Measurements from ENCODE around the gene KRTAP10-12. TPM values are rescaled to one million over a fixed set of nuclear protein-coding genes. Genes with fewer than 3 reads are reported as not detected.
A peak's percentile ranks its signal among the peaks of the same experiment; 100 is the strongest.

Gene KRTAP10-12
- total and polyA plus RNA-seq, 2 experiments from 2014 or later = not detected

DNA sequence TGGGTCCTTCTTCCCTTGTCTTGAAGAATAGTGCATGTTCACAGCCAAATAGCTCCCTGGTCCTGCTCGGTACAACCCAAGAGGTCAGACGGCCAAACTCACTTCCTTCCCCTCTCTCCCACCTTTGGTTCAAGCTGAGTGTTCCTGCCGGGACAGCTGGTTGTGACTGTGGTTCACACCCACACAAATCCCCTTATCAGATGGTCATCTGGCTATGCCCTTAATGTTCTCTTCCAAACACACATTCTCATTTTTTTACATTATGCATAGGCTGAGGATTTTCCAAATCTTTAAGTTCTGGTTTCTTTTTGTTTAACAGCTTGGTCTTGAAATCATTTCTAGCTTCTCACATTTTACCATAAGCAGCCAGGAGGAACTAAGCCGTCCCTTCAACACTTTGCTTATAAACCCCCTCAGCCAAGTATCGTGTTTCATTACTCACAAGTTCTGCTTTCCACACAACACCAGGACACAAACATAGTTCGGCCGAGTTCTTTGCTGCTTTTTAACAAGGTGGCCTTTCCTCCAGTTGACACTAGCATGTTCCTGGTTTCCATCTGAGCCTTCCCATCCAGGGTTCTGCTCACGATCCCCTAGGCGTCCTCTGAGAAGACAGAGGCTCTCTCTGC lies 34.1 kb downstream of the KRTAP10-12 start:
- H3K4me3 ChIP-seq = no peak overlapping the region
- no peaks in the 10 kb centered on the region for H3K36me3 ChIP-seq (ENCODE audit: low read depth)
- H4K20me1 ChIP-seq (ENCODE audit: insufficient read depth) = no peaks in the 10 kb centered on the region
- no peak overlapping the region for H3K27ac ChIP-seq
- H3K79me2 ChIP-seq (ENCODE audit: insufficient read depth) = no peaks in the 10 kb centered on the region
- no peaks in the 10 kb centered on the region for H3K4me1 ChIP-seq (ENCODE audit: insufficient read depth)
- in situ Hi-C loops (cut with MboI) = no loop called here
- H2AFZ ChIP-seq = no peak overlapping the region
- no peaks in the 10 kb centered on the region for H3F3A ChIP-seq (ENCODE audit: insufficient read depth)
- TF ChIP-seq EZH2 (IDR thresholded peaks at IDR 0.05; ENCODE audit: insufficient read depth, poor library complexity, severe bottlenecking) (no peak), EZH2phosphoT487 (IDR thresholded peaks at IDR 0.05; ENCODE audit: insufficient read depth, low read depth) (no peak)
- H3K9me2 ChIP-seq (ENCODE audit: insufficient read depth) = no peaks in the 10 kb centered on the region
- no peak overlapping the region for H3K9ac ChIP-seq
- H3K27me3 ChIP-seq (replicated peaks; ENCODE audit: insufficient read depth) = peaks cover 32% of the 10 kb centered on the region
- no peak for DNase-seq
- 20 to 26% methylated on average over 9 of the region's 9 CpGs for WGBS, 2 experiments (ENCODE audit: low coverage in 1 of 2, low lambda C conversion rate in 2 of 2, missing lambda C conversion rate in 2 of 2)
- H3K9me3 ChIP-seq (ENCODE audit: low read depth) = no peaks in the 10 kb centered on the region
- H3K4me2 ChIP-seq (ENCODE audit: unreplicated experiment) = no peak overlapping the region

DNA sequence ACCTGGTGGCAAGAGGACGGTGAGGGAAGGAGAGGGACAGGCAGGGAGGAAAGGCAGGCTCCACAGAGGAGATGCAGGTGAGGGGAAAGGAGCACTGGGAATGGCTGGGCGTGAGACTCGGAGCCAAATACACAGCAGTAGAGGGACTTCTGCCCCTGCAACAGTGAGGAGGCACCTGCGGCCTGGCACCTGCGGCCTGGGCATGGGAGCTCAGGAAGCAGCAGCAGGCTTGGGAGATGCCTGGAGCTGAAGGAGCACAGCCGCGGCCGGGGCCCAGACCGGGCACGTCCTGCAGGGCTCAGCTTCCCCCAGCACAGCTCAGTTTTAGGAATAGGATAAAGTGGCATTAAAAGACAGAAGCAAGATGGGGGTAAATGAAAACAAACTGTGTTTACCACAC lies 35.3 kb downstream of the KRTAP10-12 start:
- no peaks in the 10 kb centered on the region for H3K9me3 ChIP-seq (ENCODE audit: low read depth)
- no peak overlapping the region for H3K9ac ChIP-seq
- no peak overlapping the region for H3K4me3 ChIP-seq
- DNase-seq = no peak
- in situ Hi-C loops (cut with MboI) = no loop called here
- no peak overlapping the region for H2AFZ ChIP-seq
- H3K4me1 ChIP-seq (ENCODE audit: insufficient read depth) = no peaks in the 10 kb centered on the region
- TF ChIP-seq EZH2 (IDR thresholded peaks at IDR 0.05; ENCODE audit: insufficient read depth, poor library complexity, severe bottlenecking) (no peak), EZH2phosphoT487 (IDR thresholded peaks at IDR 0.05; ENCODE audit: insufficient read depth, low read depth) (no peak)
- no peaks in the 10 kb centered on the region for H4K20me1 ChIP-seq (ENCODE audit: insufficient read depth)
- H3K27me3 ChIP-seq (replicated peaks; ENCODE audit: insufficient read depth) = peaks cover 25% of the 10 kb centered on the region
- WGBS, 2 experiments (ENCODE audit: low coverage in 1 of 2, low lambda C conversion rate in 2 of 2, missing lambda C conversion rate in 2 of 2) = 69 to 78% methylated on average over 10 of the region's 10 CpGs
- H3K9me2 ChIP-seq (ENCODE audit: insufficient read depth) = no peaks in the 10 kb centered on the region
- no peaks in the 10 kb centered on the region for H3K79me2 ChIP-seq (ENCODE audit: insufficient read depth)
- H3K27ac ChIP-seq = no peak overlapping the region
- H3K4me2 ChIP-seq (ENCODE audit: unreplicated experiment) = no peak overlapping the region
- no peaks in the 10 kb centered on the region for H3F3A ChIP-seq (ENCODE audit: insufficient read depth)
- no peaks in the 10 kb centered on the region for H3K36me3 ChIP-seq (ENCODE audit: low read depth)

DNA sequence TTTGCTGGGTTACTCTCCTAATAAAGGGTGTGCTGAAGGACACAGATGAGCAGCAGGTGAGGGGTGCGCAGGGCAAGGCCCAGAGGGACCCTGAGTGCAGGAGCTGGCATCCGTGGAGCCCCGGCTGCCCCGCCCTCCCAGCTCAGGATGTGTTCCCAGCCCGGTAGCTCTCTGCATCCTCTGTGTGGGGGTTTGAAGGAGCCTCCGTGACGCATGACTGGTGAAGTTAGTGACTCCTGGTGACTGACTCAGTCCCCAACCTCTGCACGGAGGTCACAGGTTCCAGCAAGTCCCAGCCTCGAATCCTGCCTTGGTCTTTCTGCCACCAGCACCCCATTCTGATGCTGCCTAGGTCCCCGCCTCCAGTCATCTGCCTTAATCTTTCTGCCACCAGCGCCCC lies 36.0 kb downstream of the KRTAP10-12 start:
- no peaks in the 10 kb centered on the region for H3F3A ChIP-seq (ENCODE audit: insufficient read depth)
- H4K20me1 ChIP-seq (ENCODE audit: insufficient read depth) = no peaks in the 10 kb centered on the region
- H3K9me3 ChIP-seq (ENCODE audit: low read depth) = no peaks in the 10 kb centered on the region
- in situ Hi-C loops (cut with MboI) = no loop called here
- H3K27ac ChIP-seq = no peak overlapping the region
- no peak for DNase-seq
- H3K79me2 ChIP-seq (ENCODE audit: insufficient read depth) = no peaks in the 10 kb centered on the region
- H3K9me2 ChIP-seq (ENCODE audit: insufficient read depth) = no peaks in the 10 kb centered on the region
- no peak for TF ChIP-seq EZH2 (IDR thresholded peaks at IDR 0.05; ENCODE audit: insufficient read depth, poor library complexity, severe bottlenecking)
- TF ChIP-seq EZH2phosphoT487 (IDR thresholded peaks at IDR 0.05; ENCODE audit: insufficient read depth, low read depth) = no peak
- WGBS, 2 experiments (ENCODE audit: low coverage in 1 of 2, low lambda C conversion rate in 2 of 2, missing lambda C conversion rate in 2 of 2) = 59 to 60% methylated on average over 8 to 11 of the region's 11 CpGs
- H3K4me2 ChIP-seq (ENCODE audit: unreplicated experiment) = no peak overlapping the region
- no peaks in the 10 kb centered on the region for H3K36me3 ChIP-seq (ENCODE audit: low read depth)
- no peak overlapping the region for H2AFZ ChIP-seq
- no peak overlapping the region for H3K4me3 ChIP-seq
- peaks cover 20% of the 10 kb centered on the region for H3K27me3 ChIP-seq (replicated peaks; ENCODE audit: insufficient read depth)
- no peaks in the 10 kb centered on the region for H3K4me1 ChIP-seq (ENCODE audit: insufficient read depth)
- no peak overlapping the region for H3K9ac ChIP-seq

DNA sequence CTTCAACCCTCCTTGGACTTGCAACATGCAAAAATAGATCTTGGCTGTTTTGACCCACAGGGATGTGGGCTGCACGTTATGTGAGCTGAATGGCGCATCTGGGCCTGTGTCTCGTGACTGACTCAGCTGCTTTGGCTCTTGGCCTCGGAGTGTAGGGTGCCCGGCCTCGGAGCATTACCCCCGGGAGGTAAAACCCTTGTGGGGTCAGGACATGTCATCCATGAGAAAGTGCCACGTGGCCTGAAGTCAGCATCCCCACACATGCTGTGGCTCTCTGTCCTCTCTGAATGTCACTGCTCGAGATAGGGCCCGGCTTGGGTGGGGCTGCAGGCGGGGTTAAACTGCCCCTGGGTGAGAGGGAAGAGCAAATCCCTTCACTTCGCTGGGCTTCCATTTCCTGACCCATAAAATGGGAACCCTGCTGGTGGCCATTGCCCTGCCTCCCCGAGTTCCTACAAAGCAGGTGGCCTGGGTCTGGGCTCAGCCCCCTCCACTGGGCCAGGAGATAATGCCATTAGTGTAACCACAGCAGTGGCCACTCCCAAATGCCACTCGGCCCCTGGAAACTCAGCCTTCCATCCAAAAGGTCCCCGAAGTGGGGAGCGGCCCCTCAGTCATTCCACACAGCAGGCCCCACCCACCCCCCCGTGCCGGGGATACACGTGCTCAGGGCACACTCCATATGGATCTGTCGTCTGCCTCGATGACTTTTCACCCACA lies 37.2 kb downstream of the KRTAP10-12 start:
- DNase-seq = peak; percentile 17
- H3K27ac ChIP-seq = no peak overlapping the region
- no peaks in the 10 kb centered on the region for H3F3A ChIP-seq (ENCODE audit: insufficient read depth)
- no peaks in the 10 kb centered on the region for H3K9me2 ChIP-seq (ENCODE audit: insufficient read depth)
- no peaks in the 10 kb centered on the region for H3K9me3 ChIP-seq (ENCODE audit: low read depth)
- no peaks in the 10 kb centered on the region for H4K20me1 ChIP-seq (ENCODE audit: insufficient read depth)
- in situ Hi-C loops (cut with MboI) = no loop called here
- H3K27me3 ChIP-seq (replicated peaks; ENCODE audit: insufficient read depth) = peaks cover 19% of the 10 kb centered on the region
- no peaks in the 10 kb centered on the region for H3K4me1 ChIP-seq (ENCODE audit: insufficient read depth)
- no peak overlapping the region for H3K4me3 ChIP-seq
- H2AFZ ChIP-seq = no peak overlapping the region
- no peak overlapping the region for H3K9ac ChIP-seq
- WGBS, 2 experiments (ENCODE audit: low coverage in 1 of 2, low lambda C conversion rate in 2 of 2, missing lambda C conversion rate in 2 of 2) = 40 to 43% methylated on average over 16 to 21 of the region's 21 CpGs
- H3K4me2 ChIP-seq (ENCODE audit: unreplicated experiment) = no peak overlapping the region
- H3K79me2 ChIP-seq (ENCODE audit: insufficient read depth) = no peaks in the 10 kb centered on the region
- TF ChIP-seq EZH2phosphoT487 (IDR thresholded peaks at IDR 0.05; ENCODE audit: insufficient read depth, low read depth) = no peak
- no peak for TF ChIP-seq EZH2 (IDR thresholded peaks at IDR 0.05; ENCODE audit: insufficient read depth, poor library complexity, severe bottlenecking)
- H3K36me3 ChIP-seq (ENCODE audit: low read depth) = no peaks in the 10 kb centered on the region
